ELR (cell line): ENCODE measurements around the gene MED1.

Experiments used
- DNase-seq: peaks from one replicate; pipeline ENCODE4 v3.0.0-alpha.2; 2015; ENCODE audit warnings: low read depth

MED1 gene

GRCh38 chr17:39360537-39360936 lies 90.5 kb downstream of the MED1 start:
- DNase-seq, result no peak

GRCh38 chr17:39359994-39360393 lies 91.1 kb downstream of the MED1 start:
- no peak for DNase-seq

GRCh38 chr17:39357986-39358385 lies 93.1 kb downstream of the MED1 start:
- DNase-seq, result no peak

DNA sequence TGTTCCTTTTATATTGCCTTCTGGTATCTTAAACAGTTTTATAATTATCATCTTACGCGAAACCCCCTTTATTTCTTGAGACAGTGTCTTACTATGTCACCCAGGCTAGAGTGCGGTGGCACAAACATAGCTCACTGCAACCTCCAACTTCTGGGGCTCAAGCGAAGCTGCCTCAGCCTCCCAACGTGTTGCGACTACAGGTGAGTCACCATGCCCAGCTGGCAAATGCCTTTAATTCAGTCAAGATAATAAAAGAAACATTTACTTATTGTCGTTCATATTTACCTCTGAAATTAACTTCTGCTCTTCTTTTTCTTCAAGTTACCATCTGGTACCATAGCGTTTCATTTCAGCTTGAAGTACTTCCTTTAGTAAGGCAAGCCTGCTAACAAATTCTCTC lies 93.6 kb downstream of the MED1 start:
- DNase-seq, result no peak
